Measurements from ENCODE around the gene BAG2. TPM values are rescaled to one million over a fixed set of nuclear protein-coding genes. Genes with fewer than 3 reads are reported as not detected.
A peak's percentile ranks its signal among the peaks of the same experiment; 100 is the strongest.

BAG2 gene
- 1 to 10 TPM; 2.3 to 3.0 TPM for total RNA-seq

GRCh38 chr6:57172136-57173055 is at the start of gene BAG2:
Gene BAG2, plus strand, starts transcription at chr6:57172326. Its CDS starts 372 bp downstream, at chr6:57172698.
- WGBS, 2 donors: 0 to 1% methylated on average over 38 to 85 of the region's 97 CpGs
- intact Hi-C loops (cut with DNase I): no loop called here
- Histone ChIP-seq H3K27ac (peak within 1 kb of the TSS; percentile 48 to 87 (median 86)), H3K4me1 (peaks cover 11% of the 10 kb centered on the region), H3K4me3 (peak within 1 kb of the TSS; percentile 41 to 73), H3K36me3 (replicated peaks in 1 of 2; ENCODE audit: insufficient read depth in 1 of 2, low read depth in 2 of 2) (no peaks in the 10 kb centered on the region), H3K9me3 (no peaks in the 10 kb centered on the region), H3K27me3 (no peaks in the 10 kb centered on the region)
- ATAC-seq (peak; percentile 90), DNase-seq (peak; percentile 78 to 90 (median 84))
- TF ChIP-seq POLR2A (IDR thresholded peaks at IDR 0.05) (peak; percentile 42 to 71 (median 61)), CTCF (IDR thresholded peaks at IDR 0.05) (peak in 3 of 7 experiments; percentile 13 to 44 (median 36))

GRCh38 chr6:57123111-57123510 is 49.0 kb upstream of the BAG2 start:
- Histone ChIP-seq H3K9me3 (no peaks in the 10 kb centered on the region), H3K4me3 (no peak overlapping the region), H3K36me3 (replicated peaks in 1 of 2; ENCODE audit: insufficient read depth in 1 of 2, low read depth in 2 of 2) (no peaks in the 10 kb centered on the region), H3K27ac (no peak overlapping the region), H3K27me3 (no peaks in the 10 kb centered on the region), H3K4me1 (no peaks in the 10 kb centered on the region)
- intact Hi-C loops (cut with DNase I): no loop called here
- TF ChIP-seq POLR2A (IDR thresholded peaks at IDR 0.05) (no peak), CTCF (IDR thresholded peaks at IDR 0.05) (no peak)
- ATAC-seq (no peak), DNase-seq (no peak)
- WGBS, 2 donors: 93% methylated on average over 1 of the region's 1 CpG

GRCh38 chr6:57127763-57128162 is 44.4 kb upstream of the BAG2 start:
- TF ChIP-seq CTCF (IDR thresholded peaks at IDR 0.05) (no peak), POLR2A (IDR thresholded peaks at IDR 0.05) (no peak)
- no peaks in the 10 kb centered on the region for H3K9me3 ChIP-seq
- intact Hi-C loops (cut with DNase I): no loop called here
- no peaks in the 10 kb centered on the region for H3K4me1 ChIP-seq
- ATAC-seq (no peak), DNase-seq (no peak)
- H3K27me3 ChIP-seq: no peaks in the 10 kb centered on the region
- no peak overlapping the region for H3K4me3 ChIP-seq
- no peaks in the 10 kb centered on the region for H3K36me3 ChIP-seq (replicated peaks in 1 of 2; ENCODE audit: insufficient read depth in 1 of 2, low read depth in 2 of 2)
- H3K27ac ChIP-seq: no peak overlapping the region

GRCh38 chr6:57130661-57131177 is 41.4 kb upstream of the BAG2 start:
- Histone ChIP-seq H3K4me1 (no peaks in the 10 kb centered on the region), H3K27ac (no peak overlapping the region), H3K27me3 (no peaks in the 10 kb centered on the region), H3K36me3 (replicated peaks in 1 of 2; ENCODE audit: insufficient read depth in 1 of 2, low read depth in 2 of 2) (no peaks in the 10 kb centered on the region), H3K9me3 (no peaks in the 10 kb centered on the region), H3K4me3 (no peak overlapping the region)
- DNase-seq (no peak), ATAC-seq (no peak)
- intact Hi-C loops (cut with DNase I): no loop called here
- TF ChIP-seq CTCF (IDR thresholded peaks at IDR 0.05) (no peak), POLR2A (IDR thresholded peaks at IDR 0.05) (no peak)

Measured in body of pancreas (tissue), 4 donors.